Stimulated activated CD4-positive, alpha-beta T cell treated with anti-CD3 and anti-CD28 coated beads, Interleukin-2, amount 100 ng/mL, for 24 hours (primary cell): ENCODE results near the gene RAPSN.

Source experiments
- DNase-seq, 2 donors: peaks; one replicate each; pipeline ENCODE4 v3.0.0-alpha.2; 2020

RAPSN gene

GRCh38 chr11:47406896-47407745 lies 41.8 kb downstream of the RAPSN start:
- DNase-seq = no peak

- DNase-seq = no peak
Measured at GRCh38 chr11:47403571-47403970, 45.4 kb downstream of the RAPSN start.

- no peak for DNase-seq
Measured at GRCh38 chr11:47403135-47403534, 45.8 kb downstream of the RAPSN start.

GRCh38 chr11:47400768-47401279 lies 48.1 kb downstream of the RAPSN start:
- no peak for DNase-seq

- no peak for DNase-seq
Measured at GRCh38 chr11:47399860-47400767, 48.8 kb downstream of the RAPSN start.

- no peak for DNase-seq
Measured at GRCh38 chr11:47398551-47398950, 50.4 kb downstream of the RAPSN start.

GRCh38 chr11:47398011-47398410 lies 50.9 kb downstream of the RAPSN start:
- DNase-seq = no peak

- DNase-seq = no peak
Measured at GRCh38 chr11:47396049-47396320, 53.0 kb downstream of the RAPSN start.

GRCh38 chr11:47395223-47396048 lies 53.5 kb downstream of the RAPSN start:
- no peak for DNase-seq

GRCh38 chr11:47394322-47395222 lies 54.4 kb downstream of the RAPSN start:
- peak; percentile 63 to 67 for DNase-seq

GRCh38 chr11:47394050-47394321 lies 55.0 kb downstream of the RAPSN start:
- DNase-seq = no peak

GRCh38 chr11:47393163-47394049 lies 55.5 kb downstream of the RAPSN start:
- DNase-seq = no peak

GRCh38 chr11:47392546-47393162 lies 56.3 kb downstream of the RAPSN start:
- no peak for DNase-seq

GRCh38 chr11:47391711-47392432 lies 57.1 kb downstream of the RAPSN start:
- no peak for DNase-seq

GRCh38 chr11:47391077-47391583 lies 57.8 kb downstream of the RAPSN start:
- DNase-seq = no peak

GRCh38 chr11:47390422-47390760 lies 58.5 kb downstream of the RAPSN start:
- no peak for DNase-seq

GRCh38 chr11:47389577-47390421 lies 59.1 kb downstream of the RAPSN start:
- no peak for DNase-seq

- no peak for DNase-seq
Measured at GRCh38 chr11:47388697-47389576, 60.0 kb downstream of the RAPSN start.
